GM21381 (cell line): ENCODE data around the gene MYO15B.

Experiments
- ATAC-seq: cut with Tn5 transposase; IDR thresholded peaks from one replicate; pipeline ENCODE4 v1.9.1; 2021; ENCODE audit warnings: mild to moderate bottlenecking, moderate library complexity; ENCODE audit not compliant: unreplicated experiment

MYO15B gene

DNA sequence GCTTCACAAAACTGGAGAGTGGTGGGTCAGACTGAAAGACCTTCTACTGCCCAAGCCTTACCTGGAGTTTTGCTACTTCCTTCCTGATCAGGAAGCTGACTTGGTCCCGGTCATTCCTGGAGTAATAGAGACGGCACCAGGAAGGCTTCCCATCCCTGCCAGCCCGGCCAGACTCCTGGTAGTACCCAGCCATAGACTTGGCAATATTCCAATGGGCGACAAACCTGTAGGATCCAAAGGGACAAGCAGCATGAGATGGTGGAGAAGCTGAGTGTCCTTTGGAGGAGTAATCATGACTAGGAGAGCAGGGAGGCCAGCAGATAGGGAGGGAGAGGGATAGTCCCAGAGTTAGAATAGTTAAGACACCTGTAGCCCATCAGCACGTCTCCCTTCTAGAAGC lies 70.6 kb downstream of the MYO15B start:
- ATAC-seq, result no peak

DNA sequence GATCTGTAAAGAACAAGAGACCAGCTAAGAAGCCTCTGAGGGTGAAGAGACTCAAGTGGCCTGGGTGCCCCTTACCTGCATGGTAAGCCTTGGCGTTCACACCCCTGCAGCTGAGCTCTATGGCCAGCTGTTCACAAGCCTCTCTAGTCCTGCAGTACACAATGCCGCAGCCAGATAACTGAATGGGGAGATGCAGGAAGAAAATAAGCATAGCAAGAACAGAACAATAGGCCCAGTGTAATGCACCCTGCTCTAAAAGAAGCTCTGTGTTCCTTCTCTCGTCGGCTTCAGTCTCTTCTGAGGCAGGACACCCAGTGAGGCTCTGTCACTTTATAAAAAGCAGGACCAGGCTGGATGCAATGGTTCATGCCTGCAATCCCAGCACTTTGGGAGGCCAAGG lies 73.9 kb downstream of the MYO15B start:
- ATAC-seq, result no peak

DNA sequence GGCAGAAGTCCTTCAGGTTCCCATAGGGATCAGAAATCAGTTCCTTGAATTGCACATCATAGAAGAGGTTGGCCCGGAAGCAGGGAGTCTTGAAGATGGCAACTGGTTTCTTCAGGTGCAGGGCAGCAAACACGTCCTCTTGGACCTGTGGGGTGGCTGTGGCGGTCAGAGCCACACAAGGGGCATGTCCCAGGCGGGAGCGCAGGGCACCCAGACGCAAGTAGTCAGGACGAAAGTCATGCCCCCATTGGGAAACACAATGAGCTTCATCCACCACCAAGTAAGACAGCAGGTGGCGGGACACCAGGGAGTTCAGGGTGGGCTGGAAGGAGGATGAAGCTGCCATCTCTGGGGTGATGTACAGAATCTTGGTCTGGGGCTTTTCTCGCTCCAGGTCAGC lies 74.9 kb downstream of the MYO15B start:
- ATAC-seq, result no peak

DNA sequence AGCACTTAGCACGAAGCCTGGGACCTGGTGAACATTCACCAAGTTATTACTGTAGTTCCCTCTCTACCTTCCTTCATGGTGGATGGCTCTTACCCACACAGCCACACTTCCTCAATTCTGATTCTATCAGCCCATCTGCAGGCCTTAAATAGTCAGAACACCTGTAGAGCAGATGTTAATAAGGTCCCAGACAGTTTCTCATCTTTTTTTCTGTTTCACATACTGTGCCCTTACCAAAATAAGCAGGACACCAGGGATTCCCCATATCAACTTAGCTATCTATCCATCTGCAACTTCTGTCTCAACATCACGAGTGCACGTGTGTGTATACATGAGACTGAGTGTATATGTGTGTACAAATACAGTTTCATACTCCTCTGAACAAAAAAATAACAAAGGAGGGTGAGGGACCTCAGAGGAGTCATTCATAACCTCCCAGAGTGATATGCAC lies 76.5 kb downstream of the MYO15B start:
- ATAC-seq, result peak; percentile 51

DNA sequence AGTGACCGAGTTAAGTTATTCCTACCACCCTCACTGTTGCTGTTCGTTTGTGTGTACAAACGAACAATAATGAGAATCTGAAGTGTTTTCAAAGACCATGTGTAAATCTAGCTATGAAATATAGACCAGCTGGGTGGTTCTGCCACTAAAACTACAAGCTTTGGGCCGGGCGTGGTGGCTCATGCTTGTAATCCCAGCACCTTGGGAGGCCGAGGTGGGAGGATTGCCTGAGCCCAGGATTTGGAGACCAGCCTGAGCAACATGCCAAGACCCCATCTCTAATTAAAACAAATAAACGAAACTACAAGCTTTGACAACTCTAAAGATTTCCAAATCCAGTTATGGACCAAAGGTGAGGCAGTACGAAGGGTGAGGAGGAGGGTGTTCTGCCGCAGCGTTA lies 78.4 kb downstream of the MYO15B start:
- ATAC-seq, result no peak

DNA sequence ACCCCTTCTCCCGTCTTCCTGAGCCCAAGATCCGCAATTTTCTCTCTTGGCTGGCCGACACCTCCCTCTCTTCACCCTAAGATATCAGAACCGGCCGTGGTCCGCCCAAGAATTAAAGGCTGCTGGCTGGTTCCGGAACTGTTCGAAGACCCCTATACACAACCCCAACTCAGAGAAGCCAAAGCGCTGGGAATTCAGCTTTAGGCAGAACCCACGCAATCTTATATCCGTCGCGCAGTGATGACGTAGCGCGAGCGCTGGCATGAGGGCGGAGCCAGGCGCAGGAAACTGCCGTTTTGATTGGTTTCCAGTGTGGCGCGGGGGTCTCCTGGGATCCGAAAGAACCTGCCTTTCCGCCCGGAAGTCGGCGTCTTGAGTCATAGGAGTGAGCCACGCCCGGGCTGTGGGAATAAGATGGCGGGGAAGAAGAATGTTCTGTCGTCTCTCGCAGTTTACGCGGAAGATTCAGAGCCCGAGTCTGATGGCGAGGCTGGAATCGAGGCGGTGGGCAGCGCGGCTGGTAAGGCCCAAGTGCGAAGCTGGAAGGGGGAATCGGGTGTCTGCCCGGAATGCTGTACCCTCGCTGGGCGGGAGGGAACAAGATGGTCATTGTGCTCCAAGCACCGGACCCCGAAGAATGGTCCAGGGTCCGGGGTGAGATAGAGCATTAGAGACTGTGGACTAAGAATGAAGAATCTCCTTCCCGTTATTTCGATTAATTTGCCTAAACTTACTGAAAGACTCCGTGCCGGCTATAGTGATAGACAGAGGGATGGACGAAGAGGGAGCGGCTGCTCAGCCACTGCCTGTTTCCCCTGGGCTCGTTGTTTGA lies 79.6 kb downstream of the MYO15B start, which contains the start of the genes RECQL5 and SAP30BP:
RECQL5 (minus strand) TSS at position 196 of the 832 bp plus-strand sequence. CDS start 597 bp downstream, outside the sequence.
SAP30BP (plus strand) TSS at position 380 of the 832 bp plus-strand sequence; CDS start at position 415, 35 bp downstream.
- ATAC-seq, result peak; percentile 83

DNA sequence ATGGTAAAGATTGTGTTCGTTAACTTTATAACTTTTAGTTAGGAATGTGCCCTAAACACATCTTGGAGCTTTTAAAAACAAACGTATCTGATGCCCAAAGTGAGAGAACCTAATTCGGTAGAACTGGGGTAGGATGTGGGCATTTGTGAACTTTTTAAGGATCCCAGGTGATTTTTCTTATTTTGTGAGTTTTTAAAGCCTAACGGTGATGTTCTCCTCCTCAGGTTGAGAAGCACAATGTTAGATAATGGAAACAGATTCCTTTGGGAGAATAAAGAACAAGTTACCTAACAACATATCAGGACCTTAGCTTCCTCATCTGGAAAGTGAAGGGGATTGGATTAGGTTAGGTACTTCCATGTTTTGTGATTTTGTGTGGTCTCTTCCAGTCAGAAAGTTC lies 80.2 kb downstream of the MYO15B start:
- ATAC-seq, result no peak

DNA sequence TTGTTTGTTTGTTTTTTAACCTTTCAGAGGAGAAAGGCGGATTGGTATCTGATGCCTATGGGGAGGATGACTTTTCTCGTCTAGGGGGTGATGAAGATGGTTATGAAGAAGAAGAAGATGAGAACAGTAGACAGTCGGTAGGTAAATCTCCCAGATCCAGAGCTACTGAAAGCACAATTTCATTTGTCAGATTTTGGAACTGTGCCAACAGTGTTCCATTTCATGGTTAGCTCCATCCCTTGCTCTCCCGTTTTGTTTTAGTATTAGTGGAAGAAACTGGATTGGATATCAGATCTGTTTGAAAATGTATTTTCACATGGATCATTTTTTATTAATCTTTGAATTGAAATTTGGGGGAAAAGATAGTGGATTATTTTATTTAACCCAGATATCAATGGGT lies 80.9 kb downstream of the MYO15B start:
- ATAC-seq, result no peak

DNA sequence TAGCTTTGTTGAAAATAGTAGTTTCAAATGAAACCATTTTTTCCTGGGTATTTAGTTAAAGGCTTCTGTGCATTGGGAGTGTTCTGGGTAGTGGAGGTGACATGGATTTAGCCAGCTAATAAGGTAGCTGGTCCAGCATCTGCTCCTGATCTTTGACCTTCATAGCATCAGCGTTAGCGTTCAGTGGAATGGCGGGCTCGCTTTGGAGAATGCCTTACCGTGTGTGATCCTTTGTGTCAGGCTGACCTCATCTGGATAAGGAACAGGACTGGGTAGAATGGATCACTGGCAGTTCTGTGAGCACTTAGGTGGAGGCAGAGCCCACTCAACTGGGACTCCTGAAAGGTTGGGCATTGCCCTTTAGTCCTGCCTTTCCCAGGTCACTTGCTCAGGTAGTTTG lies 83.3 kb downstream of the MYO15B start:
- ATAC-seq, result no peak

DNA sequence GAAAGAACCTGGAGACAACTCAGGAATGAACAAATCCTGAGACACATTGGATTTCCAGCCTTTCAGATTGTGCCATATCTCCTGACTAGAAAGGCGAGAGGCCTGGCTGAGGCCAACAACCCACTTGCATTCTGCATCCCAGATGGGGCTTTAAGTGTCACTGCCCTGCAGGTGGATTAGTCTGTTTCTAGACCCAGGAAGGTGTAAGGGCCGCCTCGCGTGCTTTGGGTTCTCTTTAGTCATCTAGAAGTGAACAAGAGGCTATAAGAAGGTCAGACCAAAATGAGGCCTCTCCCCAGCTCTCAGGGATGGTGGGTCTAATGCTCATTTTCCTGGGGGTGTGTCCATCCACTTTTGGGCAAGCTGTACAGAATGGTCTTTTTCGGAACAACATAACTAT lies 84.4 kb downstream of the MYO15B start:
- no peak for ATAC-seq

DNA sequence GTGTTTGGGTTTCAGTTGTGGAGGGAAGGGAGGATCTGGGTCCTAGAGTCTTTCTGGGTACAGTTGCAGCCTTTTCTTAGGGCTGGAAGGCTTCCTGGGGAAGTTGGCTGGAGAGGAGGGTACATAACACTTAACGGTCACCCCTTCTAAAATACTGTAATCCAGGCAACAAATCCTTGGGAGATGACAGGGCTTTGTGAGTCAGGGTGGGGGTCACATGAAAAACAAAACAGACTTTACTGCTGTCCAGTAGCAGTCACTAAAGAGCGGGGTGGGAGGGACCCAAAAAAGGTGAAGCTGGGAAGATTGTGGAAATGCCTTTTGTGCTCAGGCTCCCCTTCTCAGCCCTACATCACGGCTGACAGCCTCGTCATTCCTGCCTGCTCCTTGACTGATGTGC lies 85.9 kb downstream of the MYO15B start:
- ATAC-seq, result no peak
